Measurements from ENCODE around the gene UNC13C.

GRCh38 chr15:54250326-54250725 is 272.1 kb downstream of the UNC13C start:
- TF ChIP-seq CTCF (IDR thresholded peaks at IDR 0.05) = no peak
- TF ChIP-seq POLR2A (IDR thresholded peaks at IDR 0.05) = no peak

All from vagina (tissue), 2 donors.